RWPE2 (cell line): ENCODE measurements around the gene ITPKC.
A peak's percentile ranks its signal among the peaks of the same experiment; 100 is the strongest.

Source experiments
- ATAC-seq: fragments of 200-7000 bp; cut with Tn5 transposase; 3 replicates; pipeline ENCODE4 v1.9.1; 2021; ENCODE audit warnings: low read depth
- DNase-seq: peaks from one replicate; pipeline ENCODE4 v3.0.0-alpha.2; 2020; ENCODE audit warnings: low spot score
- H3K27ac ChIP-seq: fragments of 450-650 bp; 2 replicates; pipeline ENCODE4 v1.5.1; 2017; ENCODE audit warnings: mild to moderate bottlenecking; ENCODE audit not compliant: poor library complexity, severe bottlenecking
- H3K27me3 ChIP-seq: fragments of 250-450 bp; sonication (Bioruptor Pico); 2 replicates; pipeline ENCODE4 v1.5.1; 2021; ENCODE audit warnings: mild to moderate bottlenecking, moderate library complexity; ENCODE audit not compliant: insufficient read depth, poor library complexity, severe bottlenecking
- H3K36me3 ChIP-seq: fragments of 250-450 bp; sonication (Bioruptor Pico); 2 replicates; pipeline ENCODE4 v1.5.1; 2020; ENCODE audit warnings: low read depth, mild to moderate bottlenecking, moderate library complexity
- H3K4me1 ChIP-seq: fragments of 250-450 bp; sonication (Bioruptor Pico); 2 replicates; pipeline ENCODE4 v1.5.1; 2021; ENCODE audit warnings: mild to moderate bottlenecking, moderate library complexity; ENCODE audit not compliant: insufficient read depth, poor library complexity, severe bottlenecking
- H3K4me3 ChIP-seq: fragments of 250-450 bp; sonication (Bioruptor Pico); 2 replicates; pipeline ENCODE4 v1.5.1; 2021; ENCODE audit warnings: mild to moderate bottlenecking, moderate library complexity; ENCODE audit not compliant: severe bottlenecking
- H3K9me3 ChIP-seq: fragments of 250-450 bp; sonication (Bioruptor Pico); 2 replicates; pipeline ENCODE4 v1.5.1; 2021; ENCODE audit warnings: mild to moderate bottlenecking, moderate library complexity; ENCODE audit not compliant: severe bottlenecking
- CTCF ChIP-seq: fragments of 450-650 bp; IDR thresholded peaks from one replicate; pipeline ENCODE4 v1.5.1; 2017; ENCODE audit warnings: mild to moderate bottlenecking, moderate library complexity; ENCODE audit not compliant: poor library complexity, severe bottlenecking

ITPKC gene

GRCh38 chr19:40713939-40714338 is 3.0 kb upstream of the ITPKC start:
- H3K27me3 ChIP-seq = no peaks in the 10 kb centered on the region
- H3K4me1 ChIP-seq = no peaks in the 10 kb centered on the region
- H3K4me3 ChIP-seq = no peak overlapping the region
- peaks cover 38% of the 10 kb centered on the region for H3K36me3 ChIP-seq
- no peak for TF ChIP-seq CTCF
- H3K9me3 ChIP-seq = no peaks in the 10 kb centered on the region
- ATAC-seq (no peak), DNase-seq (no peak)
- peak overlapping the region; percentile 98 for H3K27ac ChIP-seq

- H3K27me3 ChIP-seq = no peaks in the 10 kb centered on the region
- H3K4me3 ChIP-seq = peak overlapping the region; percentile 37
- peak; percentile 53 for ATAC-seq
- H3K36me3 ChIP-seq = peaks cover 36% of the 10 kb centered on the region
- H3K9me3 ChIP-seq = no peaks in the 10 kb centered on the region
- TF ChIP-seq CTCF = no peak
- peak; percentile 90 for DNase-seq
- peak overlapping the region; percentile 98 for H3K27ac ChIP-seq
- H3K4me1 ChIP-seq = peaks cover 5% of the 10 kb centered on the region
Observed at GRCh38 chr19:40714441-40715299, 2.2 kb upstream of the ITPKC start.

- H3K27me3 ChIP-seq = no peaks in the 10 kb centered on the region
- peaks cover 35% of the 10 kb centered on the region for H3K36me3 ChIP-seq
- H3K4me1 ChIP-seq = peaks cover 16% of the 10 kb centered on the region
- H3K4me3 ChIP-seq = peak overlapping the region; percentile 85
- peak; percentile 91 for DNase-seq
- peak overlapping the region; percentile 98 for H3K27ac ChIP-seq
- ATAC-seq = peak; percentile 17
- no peak for TF ChIP-seq CTCF
- H3K9me3 ChIP-seq = no peaks in the 10 kb centered on the region
Observed at GRCh38 chr19:40716031-40716481, 856 bp upstream of the ITPKC start.

- no peak for TF ChIP-seq CTCF
- peak overlapping the region; percentile 85 for H3K4me3 ChIP-seq
- no peak for ATAC-seq
- H3K36me3 ChIP-seq = peaks cover 41% of the 10 kb centered on the region
- H3K27me3 ChIP-seq = no peaks in the 10 kb centered on the region
- H3K9me3 ChIP-seq = no peaks in the 10 kb centered on the region
- peaks cover 28% of the 10 kb centered on the region for H3K4me1 ChIP-seq
- no peak for DNase-seq
- peak overlapping the region; percentile 98 for H3K27ac ChIP-seq
Observed at GRCh38 chr19:40717325-40717879, 490 bp downstream of the ITPKC start.
